ENCODE measurements around the gene HEXB.

- TF ChIP-seq JUN (CRISPR knock-in tag; IDR thresholded peaks at IDR 0.05) (no peak), E2F1 (CRISPR knock-in tag; IDR thresholded peaks at IDR 0.05) (no peak), EMX1 (CRISPR knock-in tag; IDR thresholded peaks at IDR 0.05) (no peak), SP1 (CRISPR knock-in tag; conservative IDR thresholded peaks at IDR 0.05) (no peak), CREM (CRISPR knock-in tag; IDR thresholded peaks at IDR 0.05) (no peak), KAT7 (CRISPR knock-in tag; IDR thresholded peaks at IDR 0.05; ENCODE audit: borderline replicate concordance) (no peak)
- TF ChIP-seq, protein P1, sequence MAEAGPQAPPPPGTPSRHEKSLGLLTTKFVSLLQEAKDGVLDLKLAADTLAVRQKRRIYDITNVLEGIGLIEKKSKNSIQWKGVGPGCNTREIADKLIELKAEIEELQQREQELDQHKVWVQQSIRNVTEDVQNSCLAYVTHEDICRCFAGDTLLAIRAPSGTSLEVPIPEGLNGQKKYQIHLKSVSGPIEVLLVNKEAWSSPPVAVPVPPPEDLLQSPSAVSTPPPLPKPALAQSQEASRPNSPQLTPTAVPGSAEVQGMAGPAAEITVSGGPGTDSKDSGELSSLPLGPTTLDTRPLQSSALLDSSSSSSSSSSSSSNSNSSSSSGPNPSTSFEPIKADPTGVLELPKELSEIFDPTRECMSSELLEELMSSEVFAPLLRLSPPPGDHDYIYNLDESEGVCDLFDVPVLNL (CRISPR knock-in tag; IDR thresholded peaks at IDR 0.05; ENCODE audit: borderline replicate concordance, low read depth), result no peak
- TF ChIP-seq, protein P2, sequence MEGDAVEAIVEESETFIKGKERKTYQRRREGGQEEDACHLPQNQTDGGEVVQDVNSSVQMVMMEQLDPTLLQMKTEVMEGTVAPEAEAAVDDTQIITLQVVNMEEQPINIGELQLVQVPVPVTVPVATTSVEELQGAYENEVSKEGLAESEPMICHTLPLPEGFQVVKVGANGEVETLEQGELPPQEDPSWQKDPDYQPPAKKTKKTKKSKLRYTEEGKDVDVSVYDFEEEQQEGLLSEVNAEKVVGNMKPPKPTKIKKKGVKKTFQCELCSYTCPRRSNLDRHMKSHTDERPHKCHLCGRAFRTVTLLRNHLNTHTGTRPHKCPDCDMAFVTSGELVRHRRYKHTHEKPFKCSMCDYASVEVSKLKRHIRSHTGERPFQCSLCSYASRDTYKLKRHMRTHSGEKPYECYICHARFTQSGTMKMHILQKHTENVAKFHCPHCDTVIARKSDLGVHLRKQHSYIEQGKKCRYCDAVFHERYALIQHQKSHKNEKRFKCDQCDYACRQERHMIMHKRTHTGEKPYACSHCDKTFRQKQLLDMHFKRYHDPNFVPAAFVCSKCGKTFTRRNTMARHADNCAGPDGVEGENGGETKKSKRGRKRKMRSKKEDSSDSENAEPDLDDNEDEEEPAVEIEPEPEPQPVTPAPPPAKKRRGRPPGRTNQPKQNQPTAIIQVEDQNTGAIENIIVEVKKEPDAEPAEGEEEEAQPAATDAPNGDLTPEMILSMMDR (IDR thresholded peaks at IDR 0.05), result no peak
These were observed 2.1 kb downstream of the HEXB start for GRCh38 chr5:74686962-74687751.
